Aorta (tissue), 5 donors: ENCODE measurements around the gene ATG4C. TPM values are rescaled to one million over a fixed set of nuclear protein-coding genes. Genes with fewer than 3 reads are reported as not detected.

ENCODE experiments used
- ATAC-seq: fragments of 200-7000 bp; cut with Tn5 transposase; one replicate; pipeline ENCODE4 v1.9.1; 2022; ENCODE audit warnings: moderate library complexity; ENCODE audit not compliant: low FRiP score
- DNase-seq, 2 donors: peaks; one replicate each; pipeline ENCODE4 v3.0.0-alpha.2; 2020
- H3K27ac ChIP-seq, 2 donors: one replicate each; pipeline ENCODE4 v1.5.1; 2013; ENCODE audit warnings: low read length in 2 of 2, mild to moderate bottlenecking in 2 of 2, moderate library complexity in 2 of 2, control low read depth in 1 of 2, inconsistent platforms in 1 of 2, low read depth in 1 of 2
- H3K27me3 ChIP-seq, 2 donors: one replicate each; pipeline ENCODE4 v1.6.1; 2013; ENCODE audit warnings: control low read depth in 1 of 2, low read length in 1 of 2, mild to moderate bottlenecking in 1 of 2, moderate library complexity in 1 of 2; ENCODE audit not compliant: insufficient read depth in 2 of 2, control insufficient read depth in 1 of 2
- H3K36me3 ChIP-seq, 2 donors: one replicate each; pipeline ENCODE4 v1.6.1; 2013; ENCODE audit warnings: control low read depth in 1 of 2, low read length in 1 of 2, mild to moderate bottlenecking in 1 of 2; ENCODE audit not compliant: insufficient read depth in 2 of 2, control insufficient read depth in 1 of 2
- H3K4me1 ChIP-seq, 2 donors: one replicate each; pipeline ENCODE4 v1.6.1; 2013; ENCODE audit warnings: low read length in 2 of 2, control low read depth in 1 of 2, mild to moderate bottlenecking in 1 of 2, moderate library complexity in 1 of 2; ENCODE audit not compliant: insufficient read depth in 2 of 2, control insufficient read depth in 1 of 2
- H3K4me3 ChIP-seq, 2 donors: one replicate each; pipeline ENCODE4 v1.5.1; 2013; ENCODE audit warnings: low read length in 2 of 2, control low read depth in 1 of 2, mild to moderate bottlenecking in 1 of 2
- H3K9me3 ChIP-seq: one replicate; pipeline ENCODE4 v1.6.1; 2013; ENCODE audit warnings: mild to moderate bottlenecking, low read length; ENCODE audit not compliant: control insufficient read depth
- WGBS, 2 donors: extraction: QIAGEN DNeasy Blood & Tissue Kit; methylation state at CpG; one replicate each; pipeline ENCODE4 v1.1.7; 2013; 5-methylcytosine and 5-hydroxymethylcytosine counted together
- intact Hi-C, 2 donors: fragments of 100-400 bp; cut with DNase I; formaldehyde crosslinking; loops; one replicate each; pipeline versions ENCODE4 v1.14.2 to v1.15.0; 2022
- polyA plus RNA-seq, 2 donors: library from polyadenylated mRNA; stranded (reverse); fragments of 200-250 nt; gene quantifications; one replicate each; pipeline ENCODE4 v1.2.3, GENCODE V29; 2013
- total RNA-seq, 2 donors: library from RNA; stranded (reverse); fragmentation: NEBNext Ultra II Directional; extraction: Animal tissue kit (Norgen Biotek cat#: 25700); gene quantifications; one replicate each; pipeline ENCODE4 v1.2.1, GENCODE V29; 2021
- donor health status: healthy with polysubstance abuse.
- donor health status: Bipolar disorder and iron deficiency.
- donor health status: DM: no; HTN: no; CAD: no.
- donor health status: DM: no; HTN: no; CAD: no.
- donor health status: DM: yes; HTN: yes; CAD: no.

Gene ATG4C
- total and polyA plus RNA-seq, 4 donors: 5.8 to 18.4 (median 8.4) TPM

DNA sequence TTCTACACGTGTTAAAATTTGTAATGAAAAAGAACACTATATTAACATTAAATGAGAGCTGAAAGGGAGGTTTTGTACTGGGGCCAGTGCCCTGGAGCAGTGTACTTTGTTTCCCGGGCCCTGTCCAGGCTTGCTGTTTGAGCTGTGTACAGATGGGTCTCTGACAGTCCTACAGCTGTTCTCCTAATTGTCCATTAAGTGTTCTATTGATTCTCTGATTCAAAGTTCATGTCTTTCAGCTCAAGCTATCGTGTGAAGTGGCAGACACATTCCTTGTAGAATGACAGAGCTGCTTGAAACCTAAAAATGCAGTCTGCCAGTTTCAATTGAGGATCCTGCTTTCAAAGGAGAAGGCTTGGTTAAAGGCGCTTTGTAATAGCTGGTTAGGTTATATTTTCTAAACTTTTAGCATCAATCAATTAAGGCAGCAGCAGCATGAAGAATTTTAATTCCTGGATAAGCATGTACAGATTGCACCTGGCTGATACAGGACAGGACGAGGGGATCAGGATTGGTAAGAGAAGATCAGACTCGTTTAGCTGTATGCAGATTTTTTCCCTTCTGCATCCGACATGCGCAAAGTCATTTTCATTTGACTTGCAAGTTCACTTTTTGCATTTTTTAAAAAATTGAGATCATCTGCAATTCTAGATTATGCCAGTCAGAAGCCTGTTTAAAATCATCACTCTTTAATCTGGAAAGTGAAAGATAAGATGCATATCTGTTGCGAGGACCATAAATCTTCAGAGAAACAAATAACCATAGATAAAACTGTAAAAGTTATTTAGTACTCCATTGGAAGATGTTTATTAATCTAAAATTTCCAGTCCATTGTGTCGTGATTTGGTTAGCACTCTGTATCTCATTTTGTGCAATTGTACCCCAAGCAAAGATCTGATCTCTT lies 98.5 kb downstream of the ATG4C start:
- intact Hi-C loops: no loop called here
- H3K4me1 ChIP-seq: no peaks in the 10 kb centered on the region
- no peak for DNase-seq
- no peak for ATAC-seq
- peaks cover 2% of the 10 kb centered on the region for H3K9me3 ChIP-seq
- no peak overlapping the region for H3K4me3 ChIP-seq
- H3K36me3 ChIP-seq: no peaks in the 10 kb centered on the region
- H3K27ac ChIP-seq: no peak overlapping the region
- H3K27me3 ChIP-seq: no peaks in the 10 kb centered on the region
- 57 to 65% methylated on average over 10 of the region's 10 CpGs for WGBS, 2 donors

DNA sequence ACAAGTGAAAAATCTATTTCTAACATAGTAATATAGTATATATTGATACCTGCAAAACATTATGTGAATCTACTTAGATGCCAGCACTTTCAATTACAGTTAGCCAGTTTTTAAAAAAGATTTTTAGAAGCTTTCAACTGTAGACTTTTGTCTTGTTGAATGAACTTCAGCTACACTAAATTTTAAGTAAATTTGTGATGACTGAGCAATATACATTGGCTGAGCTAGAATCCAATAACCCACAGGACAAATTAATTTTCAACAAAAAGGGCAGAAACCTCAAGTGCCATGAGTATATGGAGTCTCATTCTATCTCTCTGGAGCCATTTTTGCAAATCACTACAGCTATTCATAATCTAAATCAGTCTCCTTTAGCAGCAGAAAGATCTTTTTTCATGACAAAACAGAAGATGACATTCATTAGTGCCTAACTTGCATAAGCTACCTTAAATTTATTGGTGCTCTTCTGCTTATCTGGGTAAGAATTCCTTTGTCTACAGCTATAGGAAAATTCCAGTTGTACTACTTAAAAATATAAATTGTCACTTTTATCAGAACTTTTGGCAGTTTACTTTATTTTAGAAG lies 100.3 kb downstream of the ATG4C start:
- H3K27ac ChIP-seq: no peak overlapping the region
- H3K36me3 ChIP-seq: no peaks in the 10 kb centered on the region
- no peak for DNase-seq
- intact Hi-C loops: no loop called here
- no peaks in the 10 kb centered on the region for H3K27me3 ChIP-seq
- no peaks in the 10 kb centered on the region for H3K4me1 ChIP-seq
- H3K9me3 ChIP-seq: peaks cover 2% of the 10 kb centered on the region
- H3K4me3 ChIP-seq: no peak overlapping the region
- ATAC-seq: no peak

DNA sequence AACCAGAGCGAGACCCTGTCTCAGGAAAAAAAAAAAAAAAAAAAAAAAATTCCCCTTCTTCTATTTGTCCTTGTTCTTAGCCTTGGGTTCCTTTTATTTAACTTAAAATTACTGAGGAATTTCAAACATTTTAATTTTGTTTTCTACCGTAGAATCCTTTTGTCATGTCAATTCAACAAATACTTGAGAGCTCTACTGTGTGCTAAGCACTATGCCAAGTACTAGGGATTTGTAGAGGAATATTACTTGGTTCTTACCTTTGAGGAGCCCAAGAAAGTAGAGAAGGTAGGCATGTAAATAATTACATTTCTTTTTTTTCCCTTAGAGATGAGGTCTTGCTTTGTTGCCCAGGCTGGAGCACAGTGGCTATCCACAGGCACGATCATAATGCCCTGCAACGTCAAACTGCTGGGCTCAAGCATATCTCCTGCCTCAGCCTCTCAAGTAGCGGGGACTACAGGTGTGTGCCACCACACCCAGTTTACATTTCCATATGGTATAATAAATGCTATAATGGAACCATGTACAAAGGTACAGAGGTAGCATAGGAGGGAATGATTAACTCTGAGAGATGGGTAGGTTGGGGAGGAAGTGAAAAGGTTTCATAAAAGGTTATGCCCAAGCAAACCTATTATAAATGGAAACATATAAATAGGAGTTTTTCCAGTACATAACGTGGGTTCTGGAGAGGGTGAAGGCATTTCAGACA lies 104.0 kb downstream of the ATG4C start:
- ATAC-seq: no peak
- Histone ChIP-seq H3K27me3 (no peaks in the 10 kb centered on the region), H3K9me3 (no peaks in the 10 kb centered on the region), H3K4me1 (no peaks in the 10 kb centered on the region), H3K4me3 (no peak overlapping the region), H3K36me3 (no peaks in the 10 kb centered on the region), H3K27ac (no peak overlapping the region)
- no peak for DNase-seq
- intact Hi-C loops: no loop called here
- WGBS, 2 donors: 83 to 85% methylated on average over 6 of the region's 6 CpGs

DNA sequence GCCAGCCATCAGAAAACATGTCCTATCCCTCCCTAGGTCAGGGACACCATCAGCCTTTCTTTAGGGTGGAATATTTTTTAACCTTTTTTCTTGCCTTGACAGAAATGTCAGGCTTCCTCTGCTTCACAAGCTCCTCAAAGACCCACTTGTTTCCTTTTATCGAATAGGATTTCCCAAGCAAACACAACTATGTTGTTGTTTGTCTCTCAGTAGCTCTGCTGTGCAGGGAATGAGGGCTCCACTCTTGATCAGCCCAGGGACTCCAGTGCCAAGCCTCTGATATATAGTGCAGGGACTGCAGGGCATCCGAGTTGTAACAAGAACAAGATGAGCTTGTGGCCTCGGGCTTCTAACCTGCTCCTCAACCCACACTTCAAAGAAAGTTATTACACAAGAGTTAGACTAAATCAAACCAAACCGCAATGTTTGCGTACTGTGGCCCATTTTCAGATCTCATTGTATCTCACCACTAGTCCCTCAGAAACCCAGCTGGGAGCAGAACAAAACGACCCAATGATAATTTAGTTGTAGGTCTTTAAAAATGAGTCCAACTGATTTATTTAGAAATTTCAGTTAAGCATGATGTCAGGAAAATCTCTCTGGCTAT lies 108.1 kb downstream of the ATG4C start:
- H3K4me1 ChIP-seq: no peaks in the 10 kb centered on the region
- WGBS, 2 donors: 62 to 68% methylated on average over 6 of the region's 6 CpGs
- H3K4me3 ChIP-seq: no peak overlapping the region
- no peak overlapping the region for H3K27ac ChIP-seq
- intact Hi-C loops: no loop called here
- H3K27me3 ChIP-seq: no peaks in the 10 kb centered on the region
- DNase-seq: no peak
- H3K9me3 ChIP-seq: no peaks in the 10 kb centered on the region
- H3K36me3 ChIP-seq: no peaks in the 10 kb centered on the region
- no peak for ATAC-seq

DNA sequence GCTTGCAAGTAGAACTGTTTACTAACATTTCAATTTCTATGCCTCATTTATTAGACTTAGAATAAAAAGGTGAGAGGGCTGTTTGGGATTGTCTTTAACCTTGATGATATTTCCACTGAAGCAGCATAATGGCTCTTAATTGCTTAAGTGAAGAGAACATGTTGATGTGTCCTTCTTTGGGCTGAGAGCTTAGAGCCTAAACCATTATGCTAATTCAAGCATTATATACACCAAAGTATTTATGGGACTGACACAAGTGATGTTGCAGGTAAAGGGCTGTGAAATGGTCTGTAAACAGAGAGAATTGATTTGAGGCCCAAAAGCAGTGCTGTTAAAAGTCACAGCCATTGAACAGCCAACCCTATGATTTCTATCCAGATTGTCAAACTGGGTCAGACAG lies 113.9 kb downstream of the ATG4C start:
- no peak for DNase-seq

DNA sequence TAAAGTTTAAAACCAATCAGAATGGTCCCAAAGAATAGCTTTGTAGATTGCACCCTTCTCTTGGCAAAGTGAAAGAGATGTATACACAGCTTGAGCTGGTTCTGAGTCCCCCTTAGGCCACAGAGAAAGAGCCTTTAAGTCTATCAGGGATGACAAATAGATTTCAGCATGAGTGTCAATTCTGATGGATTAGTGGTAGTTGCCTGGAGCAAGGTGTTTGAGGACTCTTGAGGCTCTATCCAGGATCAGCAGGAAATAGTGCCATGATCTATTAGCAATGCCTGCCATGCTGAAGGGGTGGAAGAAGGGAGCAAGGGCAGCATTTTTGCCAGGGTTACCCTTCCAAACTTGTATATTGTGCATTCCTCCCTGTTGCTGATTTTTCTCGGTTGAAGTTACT lies 116.6 kb downstream of the ATG4C start:
- no peak overlapping the region for H3K4me3 ChIP-seq
- intact Hi-C loops: no loop called here
- no peak overlapping the region for H3K27ac ChIP-seq
- no peaks in the 10 kb centered on the region for H3K27me3 ChIP-seq
- no peaks in the 10 kb centered on the region for H3K36me3 ChIP-seq
- ATAC-seq (no peak), DNase-seq (no peak)
- 79 to 90% methylated on average over 1 of the region's 1 CpG for WGBS, 2 donors
- no peaks in the 10 kb centered on the region for H3K9me3 ChIP-seq
- H3K4me1 ChIP-seq: no peaks in the 10 kb centered on the region

More for the DNA sequence above, 113.9 kb downstream of the ATG4C start:
- Histone ChIP-seq H3K4me3 (no peak overlapping the region), H3K9me3 (no peaks in the 10 kb centered on the region), H3K27me3 (no peaks in the 10 kb centered on the region), H3K4me1 (no peaks in the 10 kb centered on the region), H3K36me3 (no peaks in the 10 kb centered on the region), H3K27ac (no peak overlapping the region)
- no peak for ATAC-seq
- intact Hi-C loops: no loop called here

DNA sequence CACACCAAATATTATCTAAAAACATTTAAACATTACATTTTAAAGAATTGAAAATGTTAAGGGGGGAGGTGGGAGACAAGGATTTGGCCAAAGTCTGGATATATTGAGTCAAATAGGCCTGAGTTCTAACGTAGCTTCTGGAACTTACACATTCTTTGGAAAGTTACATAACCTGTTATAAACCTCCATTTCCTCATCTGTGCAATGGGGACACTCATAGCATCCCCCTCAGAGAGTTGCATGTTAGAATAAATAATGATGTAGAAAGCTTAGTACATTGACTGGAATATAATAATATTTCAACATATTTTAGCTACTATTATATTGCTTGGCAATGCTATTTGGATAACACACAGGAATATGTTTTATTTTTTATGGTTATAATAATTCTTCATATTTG lies 117.7 kb downstream of the ATG4C start:
- 73 to 88% methylated on average over 1 of the region's 1 CpG for WGBS, 2 donors
- Histone ChIP-seq H3K4me1 (no peaks in the 10 kb centered on the region), H3K36me3 (no peaks in the 10 kb centered on the region), H3K4me3 (no peak overlapping the region), H3K27me3 (no peaks in the 10 kb centered on the region), H3K9me3 (no peaks in the 10 kb centered on the region), H3K27ac (no peak overlapping the region)
- DNase-seq (no peak), ATAC-seq (no peak)
- intact Hi-C loops: no loop called here

DNA sequence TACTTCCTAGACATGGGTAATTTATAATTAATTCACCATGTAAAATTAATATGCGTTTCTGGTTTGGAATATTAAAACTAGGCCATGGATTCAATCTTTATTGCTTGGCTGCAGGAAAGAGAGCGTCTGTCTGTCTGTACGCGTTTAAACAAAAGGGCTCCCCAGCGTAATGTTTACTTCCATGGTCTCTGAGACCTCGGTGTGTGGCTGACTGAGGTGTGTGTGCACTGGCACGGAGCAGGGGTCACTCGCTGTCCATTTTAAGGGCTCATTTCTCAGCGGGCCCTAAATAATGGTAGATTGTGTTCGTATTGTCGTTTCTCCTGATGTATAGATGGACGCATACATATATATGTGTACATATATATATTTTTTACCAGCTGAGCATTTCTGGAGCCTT lies 119.6 kb downstream of the ATG4C start:
- ATAC-seq: no peak
- no peak for DNase-seq
- no peaks in the 10 kb centered on the region for H3K9me3 ChIP-seq
- no peak overlapping the region for H3K4me3 ChIP-seq
- no peak overlapping the region for H3K27ac ChIP-seq
- H3K4me1 ChIP-seq: no peaks in the 10 kb centered on the region
- no peaks in the 10 kb centered on the region for H3K36me3 ChIP-seq
- WGBS, 2 donors: 79 to 86% methylated on average over 12 of the region's 12 CpGs
- H3K27me3 ChIP-seq: no peaks in the 10 kb centered on the region
- intact Hi-C loops: no loop called here
